ENCODE data around the gene PAGE2. TPM values are rescaled to one million over a fixed set of nuclear protein-coding genes. Genes with fewer than 3 reads are reported as not detected.

The PAGE2 gene
- polyA plus RNA-seq, 1 donor (not counting 4 experiments of a cell fraction or from before 2014, with no cell fraction given): not detected

DNA sequence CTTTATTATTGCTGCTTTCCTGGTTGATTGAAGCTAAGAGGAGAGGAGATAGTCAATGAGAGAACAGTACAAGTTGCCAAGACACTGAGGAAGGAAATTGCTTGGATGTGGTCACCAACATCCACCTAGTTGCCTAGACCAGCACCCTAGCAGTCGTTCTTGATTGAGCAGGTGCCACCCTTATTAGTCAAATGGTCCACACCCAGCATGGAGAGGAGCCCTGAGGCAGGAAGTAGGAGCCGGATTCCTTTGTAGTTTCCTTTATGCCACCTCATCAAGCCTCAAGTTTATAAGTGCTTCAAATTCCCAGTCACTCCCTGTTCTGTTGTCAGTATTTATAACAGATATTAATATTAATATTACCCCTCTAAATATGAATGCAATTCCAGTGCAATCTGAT is 19.1 kb downstream of the PAGE2 start:
- H3K9me1 ChIP-seq (ENCODE audit: control insufficient read depth, extremely low read depth, insufficient read depth, low read length): no peaks in the 10 kb centered on the region
- H3K27ac ChIP-seq (ENCODE audit: control insufficient read depth, insufficient read depth, low read length): no peak overlapping the region
- H3K36me3 ChIP-seq (ENCODE audit: control insufficient read depth in 2 of 2, extremely low read depth in 1 of 2, insufficient read depth in 2 of 2, low read length in 2 of 2): no peaks in the 10 kb centered on the region
- H3K9ac ChIP-seq (ENCODE audit: control insufficient read depth, extremely low read depth, insufficient read depth, low read length): no peak overlapping the region
- peaks cover 2% of the 10 kb centered on the region for H3K4me1 ChIP-seq (ENCODE audit: control insufficient read depth, extremely low read depth, insufficient read depth, low read length)
- H3K27me3 ChIP-seq (ENCODE audit: control insufficient read depth, extremely low read depth, insufficient read depth, low read length): no peaks in the 10 kb centered on the region
- no peak overlapping the region for H3K4me3 ChIP-seq (ENCODE audit: control insufficient read depth in 2 of 3, extremely low read depth in 1 of 3, insufficient read depth in 2 of 3, low read depth in 1 of 3, low read length in 3 of 3)
- no peak overlapping the region for H3K4me2 ChIP-seq (ENCODE audit: control insufficient read depth, extremely low read depth, insufficient read depth, low read depth, low read length)
- H4K20me1 ChIP-seq (ENCODE audit: control insufficient read depth, extremely low read depth, insufficient read depth, low read length): no peaks in the 10 kb centered on the region
- H3K9me3 ChIP-seq (ENCODE audit: control insufficient read depth, low read depth, low read length): no peaks in the 10 kb centered on the region
- dilution Hi-C loops (cut with MboI; ENCODE audit: extremely low pct_ligation_motif_present, low sequenced_read_pairs): no loop called here
- H2AFZ ChIP-seq (ENCODE audit: control insufficient read depth, low read length): no peak overlapping the region
- DNase-seq (ENCODE audit: low read depth, low spot score) (peak; percentile 23), FAIRE-seq (no peak)
- TF ChIP-seq EZH2 (IDR thresholded peaks at IDR 0.05; ENCODE audit: low read length): no peak
- TF ChIP-seq, protein P1, sequence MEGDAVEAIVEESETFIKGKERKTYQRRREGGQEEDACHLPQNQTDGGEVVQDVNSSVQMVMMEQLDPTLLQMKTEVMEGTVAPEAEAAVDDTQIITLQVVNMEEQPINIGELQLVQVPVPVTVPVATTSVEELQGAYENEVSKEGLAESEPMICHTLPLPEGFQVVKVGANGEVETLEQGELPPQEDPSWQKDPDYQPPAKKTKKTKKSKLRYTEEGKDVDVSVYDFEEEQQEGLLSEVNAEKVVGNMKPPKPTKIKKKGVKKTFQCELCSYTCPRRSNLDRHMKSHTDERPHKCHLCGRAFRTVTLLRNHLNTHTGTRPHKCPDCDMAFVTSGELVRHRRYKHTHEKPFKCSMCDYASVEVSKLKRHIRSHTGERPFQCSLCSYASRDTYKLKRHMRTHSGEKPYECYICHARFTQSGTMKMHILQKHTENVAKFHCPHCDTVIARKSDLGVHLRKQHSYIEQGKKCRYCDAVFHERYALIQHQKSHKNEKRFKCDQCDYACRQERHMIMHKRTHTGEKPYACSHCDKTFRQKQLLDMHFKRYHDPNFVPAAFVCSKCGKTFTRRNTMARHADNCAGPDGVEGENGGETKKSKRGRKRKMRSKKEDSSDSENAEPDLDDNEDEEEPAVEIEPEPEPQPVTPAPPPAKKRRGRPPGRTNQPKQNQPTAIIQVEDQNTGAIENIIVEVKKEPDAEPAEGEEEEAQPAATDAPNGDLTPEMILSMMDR (optimal IDR thresholded peaks at IDR 0.05 in 1 of 3, IDR thresholded peaks at IDR 0.05 in 1 of 3, conservative IDR thresholded peaks at IDR 0.05 in 1 of 3; ENCODE audit: extremely low read depth in 1 of 3, insufficient read depth in 2 of 3, low read length in 3 of 3): no peak
- no peaks in the 10 kb centered on the region for H3K79me2 ChIP-seq (ENCODE audit: control insufficient read depth, insufficient read depth, low read length)

- H4K20me1 ChIP-seq (ENCODE audit: control insufficient read depth, extremely low read depth, insufficient read depth, low read length): no peaks in the 10 kb centered on the region
- no peaks in the 10 kb centered on the region for H3K9me1 ChIP-seq (ENCODE audit: control insufficient read depth, extremely low read depth, insufficient read depth, low read length)
- H3K79me2 ChIP-seq (ENCODE audit: control insufficient read depth, insufficient read depth, low read length): no peaks in the 10 kb centered on the region
- dilution Hi-C loops (cut with MboI; ENCODE audit: extremely low pct_ligation_motif_present, low sequenced_read_pairs): no loop called here
- no peaks in the 10 kb centered on the region for H3K27me3 ChIP-seq (ENCODE audit: control insufficient read depth, extremely low read depth, insufficient read depth, low read length)
- no peak overlapping the region for H3K9ac ChIP-seq (ENCODE audit: control insufficient read depth, extremely low read depth, insufficient read depth, low read length)
- H3K4me2 ChIP-seq (ENCODE audit: control insufficient read depth, extremely low read depth, insufficient read depth, low read depth, low read length): no peak overlapping the region
- no peak for FAIRE-seq
- H3K9me3 ChIP-seq (ENCODE audit: control insufficient read depth, low read depth, low read length): no peaks in the 10 kb centered on the region
- H3K36me3 ChIP-seq (ENCODE audit: control insufficient read depth in 2 of 2, extremely low read depth in 1 of 2, insufficient read depth in 2 of 2, low read length in 2 of 2): no peaks in the 10 kb centered on the region
- no peak for DNase-seq (ENCODE audit: low read depth, low spot score)
- H3K4me3 ChIP-seq (ENCODE audit: control insufficient read depth in 2 of 3, extremely low read depth in 1 of 3, insufficient read depth in 2 of 3, low read depth in 1 of 3, low read length in 3 of 3): no peak overlapping the region
- peaks cover 2% of the 10 kb centered on the region for H3K4me1 ChIP-seq (ENCODE audit: control insufficient read depth, extremely low read depth, insufficient read depth, low read length)
- TF ChIP-seq EZH2 (IDR thresholded peaks at IDR 0.05; ENCODE audit: low read length): no peak
- TF ChIP-seq, protein P1 (optimal IDR thresholded peaks at IDR 0.05 in 1 of 3, IDR thresholded peaks at IDR 0.05 in 1 of 3, conservative IDR thresholded peaks at IDR 0.05 in 1 of 3; ENCODE audit: extremely low read depth in 1 of 3, insufficient read depth in 2 of 3, low read length in 3 of 3): no peak
- peak overlapping the region; percentile 58 for H2AFZ ChIP-seq (ENCODE audit: control insufficient read depth, low read length)
- H3K27ac ChIP-seq (ENCODE audit: control insufficient read depth, insufficient read depth, low read length): no peak overlapping the region
Measured at GRCh38 chrX:55109306-55109705, 20.5 kb downstream of the PAGE2 start.
